GM21360 (cell line): Measurements from ENCODE around the gene SELENON.

Experiments
- ATAC-seq: cut with Tn5 transposase; IDR thresholded peaks from one replicate; pipeline ENCODE4 v1.9.1; 2021; ENCODE audit warnings: mild to moderate bottlenecking, moderate library complexity; ENCODE audit not compliant: unreplicated experiment

The SELENON gene

GRCh38 chr1:25790472-25790871, 9.5 kb upstream of the SELENON start:
- ATAC-seq: no peak

- no peak for ATAC-seq
Measured at GRCh38 chr1:25792115-25792514, 7.9 kb upstream of the SELENON start.

GRCh38 chr1:25793585-25794170, 6.3 kb upstream of the SELENON start:
- ATAC-seq: no peak

GRCh38 chr1:25794325-25794724, 5.7 kb upstream of the SELENON start:
- ATAC-seq: no peak

- no peak for ATAC-seq
Measured at GRCh38 chr1:25795211-25795610, 4.8 kb upstream of the SELENON start.

- ATAC-seq: no peak
Measured at GRCh38 chr1:25795946-25796810, 3.8 kb upstream of the SELENON start.

GRCh38 chr1:25796811-25797458, 3.1 kb upstream of the SELENON start:
- ATAC-seq: no peak

GRCh38 chr1:25797939-25798338, 2.1 kb upstream of the SELENON start:
- ATAC-seq: no peak

- ATAC-seq: no peak
Measured at GRCh38 chr1:25798666-25799351, 1.2 kb upstream of the SELENON start.

GRCh38 chr1:25799352-25799934, 550 bp upstream of the SELENON start:
- no peak for ATAC-seq

GRCh38 chr1:25800703-25801377, 847 bp downstream of the SELENON start:
- no peak for ATAC-seq

GRCh38 chr1:25802915-25803314, 2.9 kb downstream of the SELENON start:
- ATAC-seq: no peak

- no peak for ATAC-seq
Measured at GRCh38 chr1:25803368-25803767, 3.4 kb downstream of the SELENON start.

- no peak for ATAC-seq
Measured at GRCh38 chr1:25804244-25804963, 4.4 kb downstream of the SELENON start.

- no peak for ATAC-seq
Measured at GRCh38 chr1:25804964-25805862, 5.2 kb downstream of the SELENON start.

- ATAC-seq: no peak
Measured at GRCh38 chr1:25805863-25806225, 5.9 kb downstream of the SELENON start.

GRCh38 chr1:25806418-25806817, 6.4 kb downstream of the SELENON start:
- no peak for ATAC-seq

GRCh38 chr1:25807480-25808390, 7.7 kb downstream of the SELENON start:
- no peak for ATAC-seq
